ENCODE results near the gene PLXDC2.

Gene PLXDC2

GRCh38 chr10:19817231-19817933, 1.1 kb downstream of the PLXDC2 start:
- DNase-seq, result no peak

- no peak for DNase-seq
These were observed 2.6 kb downstream of the PLXDC2 start for GRCh38 chr10:19818876-19819275.

- DNase-seq, result no peak
These were observed 3.3 kb downstream of the PLXDC2 start for GRCh38 chr10:19819419-19820033.

GRCh38 chr10:19824381-19825342, 8.4 kb downstream of the PLXDC2 start:
- no peak for DNase-seq

- DNase-seq, result no peak
These were observed 9.5 kb downstream of the PLXDC2 start for GRCh38 chr10:19825700-19826099.

- no peak for DNase-seq
These were observed 10.5 kb downstream of the PLXDC2 start for GRCh38 chr10:19826712-19827111.

GRCh38 chr10:19828278-19829049, 12.2 kb downstream of the PLXDC2 start:
- DNase-seq, result no peak

GRCh38 chr10:19832699-19833098, 16.5 kb downstream of the PLXDC2 start:
- no peak for DNase-seq

GRCh38 chr10:19833170-19833824, 17.1 kb downstream of the PLXDC2 start:
- no peak for DNase-seq

- DNase-seq, result no peak
These were observed 19.7 kb downstream of the PLXDC2 start for GRCh38 chr10:19835952-19836351.

GRCh38 chr10:19839090-19839489, 22.9 kb downstream of the PLXDC2 start:
- DNase-seq, result no peak

GRCh38 chr10:19839552-19839951, 23.3 kb downstream of the PLXDC2 start:
- no peak for DNase-seq

GRCh38 chr10:19840776-19841175, 24.5 kb downstream of the PLXDC2 start:
- no peak for DNase-seq

GRCh38 chr10:19843487-19843886, 27.3 kb downstream of the PLXDC2 start:
- no peak for DNase-seq

- DNase-seq, result no peak
These were observed 29.5 kb downstream of the PLXDC2 start for GRCh38 chr10:19845503-19846368.

GRCh38 chr10:19847321-19847720, 31.1 kb downstream of the PLXDC2 start:
- DNase-seq, result no peak

GRCh38 chr10:19848226-19848985, 32.2 kb downstream of the PLXDC2 start:
- no peak for DNase-seq

- DNase-seq, result no peak
These were observed 37.6 kb downstream of the PLXDC2 start for GRCh38 chr10:19853831-19854230.

- no peak for DNase-seq
These were observed 41.6 kb downstream of the PLXDC2 start for GRCh38 chr10:19857876-19858275.

- DNase-seq, result no peak
These were observed 43.9 kb downstream of the PLXDC2 start for GRCh38 chr10:19860107-19860506.
